Activated naive CD8-positive, alpha-beta T cell treated with anti-CD3 and anti-CD28 coated beads, Interleukin-2, amount 50 U/mL, for 24 hours (primary cell): ENCODE data around the gene SEZ6L.
"Not testable (repeated sequence)": the region's sequence is repeated elsewhere in the genome, so short reads cannot be mapped to it uniquely, and the experiment has no call there.

ENCODE experiments used
- ATAC-seq: fragments of 150-1000 bp; cut with Tn5 transposase; one replicate; pipeline ENCODE4 v1.10.0; 2021
- DNase-seq: peaks from one replicate; pipeline ENCODE4 v3.0.0; 2021
- H3K27ac Mint-ChIP-seq: one replicate; pipeline ENCODE4 v1.8.0; 2021; ENCODE audit warnings: mild to moderate bottlenecking, mixed read lengths
- H3K27me3 Mint-ChIP-seq: one replicate; pipeline ENCODE4 v1.8.0; 2021; ENCODE audit warnings: mixed read lengths
- H3K36me3 Mint-ChIP-seq: one replicate; pipeline ENCODE4 v1.8.0; 2021; ENCODE audit warnings: low read depth, mixed read lengths
- H3K4me1 Mint-ChIP-seq: one replicate; pipeline ENCODE4 v1.8.0; 2021; ENCODE audit warnings: mixed read lengths
- H3K4me3 Mint-ChIP-seq: one replicate; pipeline ENCODE4 v1.8.0; 2021; ENCODE audit warnings: mild to moderate bottlenecking, moderate library complexity, mixed read lengths
- H3K9me3 Mint-ChIP-seq: one replicate; pipeline ENCODE4 v1.8.0; 2021; ENCODE audit warnings: mixed read lengths

Gene SEZ6L

GRCh38 chr22:26401726-26402125, 232.5 kb downstream of the SEZ6L start:
- Mint-ChIP-seq H3K27me3 (peaks cover 6% of the 10 kb centered on the region), H3K36me3 (no peaks in the 10 kb centered on the region), H3K4me1 (peaks cover 11% of the 10 kb centered on the region), H3K9me3 (no peaks in the 10 kb centered on the region), H3K27ac (no peak overlapping the region), H3K4me3 (no peak overlapping the region)
- ATAC-seq (no peak), DNase-seq (no peak)

- peaks cover 11% of the 10 kb centered on the region for H3K4me1 Mint-ChIP-seq
- H3K27ac Mint-ChIP-seq: no peak overlapping the region
- no peak for ATAC-seq
- DNase-seq: no peak
- no peaks in the 10 kb centered on the region for H3K36me3 Mint-ChIP-seq
- H3K4me3 Mint-ChIP-seq: no peak overlapping the region
- no peaks in the 10 kb centered on the region for H3K9me3 Mint-ChIP-seq
- peaks cover 13% of the 10 kb centered on the region for H3K27me3 Mint-ChIP-seq
These were observed 235.7 kb downstream of the SEZ6L start for GRCh38 chr22:26404851-26405421.

GRCh38 chr22:26406118-26406517, 236.9 kb downstream of the SEZ6L start:
- Mint-ChIP-seq H3K27ac (no peak overlapping the region), H3K4me1 (peaks cover 11% of the 10 kb centered on the region), H3K9me3 (no peaks in the 10 kb centered on the region), H3K27me3 (peaks cover 15% of the 10 kb centered on the region), H3K36me3 (no peaks in the 10 kb centered on the region), H3K4me3 (no peak overlapping the region)
- DNase-seq: no peak
- ATAC-seq: no peak

- not testable (repeated sequence) for ATAC-seq, H3K4me3 Mint-ChIP-seq, H3K36me3 Mint-ChIP-seq, DNase-seq, H3K9me3 Mint-ChIP-seq, H3K27ac Mint-ChIP-seq
- H3K4me1 Mint-ChIP-seq: peaks cover 11% of the 10 kb centered on the region
- H3K27me3 Mint-ChIP-seq: peaks cover 12% of the 10 kb centered on the region
These were observed 239.4 kb downstream of the SEZ6L start for GRCh38 chr22:26408562-26409220.

- no peaks in the 10 kb centered on the region for H3K9me3 Mint-ChIP-seq
- no peaks in the 10 kb centered on the region for H3K36me3 Mint-ChIP-seq
- ATAC-seq (no peak), DNase-seq (no peak)
- no peak overlapping the region for H3K4me3 Mint-ChIP-seq
- H3K4me1 Mint-ChIP-seq: peaks cover 2% of the 10 kb centered on the region
- H3K27ac Mint-ChIP-seq: no peak overlapping the region
- H3K27me3 Mint-ChIP-seq: peaks cover 9% of the 10 kb centered on the region
These were observed 240.6 kb downstream of the SEZ6L start for GRCh38 chr22:26409719-26410335.

GRCh38 chr22:26410386-26410785, 241.1 kb downstream of the SEZ6L start:
- Mint-ChIP-seq H3K36me3 (no peaks in the 10 kb centered on the region), H3K4me1 (no peaks in the 10 kb centered on the region), H3K9me3 (no peaks in the 10 kb centered on the region), H3K4me3 (no peak overlapping the region), H3K27ac (no peak overlapping the region), H3K27me3 (peaks cover 9% of the 10 kb centered on the region)
- DNase-seq (no peak), ATAC-seq (no peak)

GRCh38 chr22:26414347-26414746, 245.1 kb downstream of the SEZ6L start:
- no peak for ATAC-seq

GRCh38 chr22:26416256-26416655, 247.0 kb downstream of the SEZ6L start:
- H3K27me3 Mint-ChIP-seq: peaks cover 12% of the 10 kb centered on the region
- DNase-seq: no peak
- no peak overlapping the region for H3K27ac Mint-ChIP-seq
- ATAC-seq: no peak
- no peaks in the 10 kb centered on the region for H3K36me3 Mint-ChIP-seq
- no peaks in the 10 kb centered on the region for H3K4me1 Mint-ChIP-seq
- no peak overlapping the region for H3K4me3 Mint-ChIP-seq
- no peaks in the 10 kb centered on the region for H3K9me3 Mint-ChIP-seq

More at GRCh38 chr22:26414347-26414746, 245.1 kb downstream of the SEZ6L start:
- no peaks in the 10 kb centered on the region for H3K4me1 Mint-ChIP-seq
- H3K27ac Mint-ChIP-seq: no peak overlapping the region
- H3K9me3 Mint-ChIP-seq: no peaks in the 10 kb centered on the region
- no peak overlapping the region for H3K4me3 Mint-ChIP-seq
- no peak for DNase-seq
- peaks cover 16% of the 10 kb centered on the region for H3K27me3 Mint-ChIP-seq
- no peaks in the 10 kb centered on the region for H3K36me3 Mint-ChIP-seq

GRCh38 chr22:26416670-26417276, 247.5 kb downstream of the SEZ6L start:
- Mint-ChIP-seq H3K36me3 (no peaks in the 10 kb centered on the region), H3K9me3 (no peaks in the 10 kb centered on the region), H3K27me3 (peaks cover 12% of the 10 kb centered on the region), H3K4me1 (no peaks in the 10 kb centered on the region), H3K4me3 (no peak overlapping the region), H3K27ac (no peak overlapping the region)
- DNase-seq (no peak), ATAC-seq (no peak)

GRCh38 chr22:26417406-26417805, 248.1 kb downstream of the SEZ6L start:
- Mint-ChIP-seq H3K4me1 (no peaks in the 10 kb centered on the region), H3K9me3 (no peaks in the 10 kb centered on the region), H3K27ac (no peak overlapping the region), H3K4me3 (no peak overlapping the region), H3K36me3 (no peaks in the 10 kb centered on the region), H3K27me3 (peaks cover 12% of the 10 kb centered on the region)
- ATAC-seq (no peak), DNase-seq (no peak)

GRCh38 chr22:26418620-26419019, 249.4 kb downstream of the SEZ6L start:
- H3K27me3 Mint-ChIP-seq: peaks cover 12% of the 10 kb centered on the region
- no peak overlapping the region for H3K27ac Mint-ChIP-seq
- ATAC-seq: no peak

GRCh38 chr22:26426924-26427323, 257.7 kb downstream of the SEZ6L start:
- Mint-ChIP-seq H3K4me1 (peaks cover 39% of the 10 kb centered on the region), H3K4me3 (peak overlapping the region; percentile 64), H3K27me3 (peaks cover 7% of the 10 kb centered on the region), H3K9me3 (peaks cover 13% of the 10 kb centered on the region), H3K36me3 (peaks cover 1% of the 10 kb centered on the region), H3K27ac (peak overlapping the region; percentile 69)
- no peak for DNase-seq
- ATAC-seq: no peak

More at GRCh38 chr22:26418620-26419019, 249.4 kb downstream of the SEZ6L start:
- H3K36me3 Mint-ChIP-seq: peaks cover 1% of the 10 kb centered on the region
- no peak overlapping the region for H3K4me3 Mint-ChIP-seq
- no peaks in the 10 kb centered on the region for H3K4me1 Mint-ChIP-seq
- DNase-seq: no peak
- H3K9me3 Mint-ChIP-seq: peaks cover 10% of the 10 kb centered on the region

GRCh38 chr22:26428515-26429457, 259.5 kb downstream of the SEZ6L start, which contains the start of gene ASPHD2:
ASPHD2 (plus strand) TSS chr22:26429260; CDS start chr22:26433616, 4,356 bp downstream.
- Mint-ChIP-seq H3K4me3 (peak within 1 kb of the TSS; percentile 98), H3K27me3 (peaks cover 7% of the 10 kb centered on the region), H3K4me1 (peaks cover 53% of the 10 kb centered on the region), H3K9me3 (peaks cover 1% of the 10 kb centered on the region), H3K27ac (peak within 1 kb of the TSS; percentile 98), H3K36me3 (no peaks in the 10 kb centered on the region)
- ATAC-seq (peak; percentile 87), DNase-seq (peak; percentile 76)
